DND-41 (cell line): ENCODE measurements around the gene COL25A1.

Source experiments
- ATAC-seq: fragments of 200-7000 bp; cut with Tn5 transposase; 3 replicates; pipeline ENCODE4 v1.9.1; 2021; ENCODE audit warnings: low read depth; ENCODE audit not compliant: insufficient read depth
- DNase-seq: peaks from one replicate; pipeline ENCODE4 v3.0.0-alpha.2; 2020
- H2AFZ ChIP-seq: 2 replicates; pipeline ENCODE4 v1.6.0; 2012; ENCODE audit warnings: low read depth, low read length
- H3K27ac ChIP-seq: 2 replicates; pipeline ENCODE4 v1.5.1; 2012; ENCODE audit warnings: low read length, inconsistent platforms
- H3K27me3 ChIP-seq: fragments of 200-600 bp; sonication (generic); 2 replicates; pipeline ENCODE4 v1.6.0; 2012; ENCODE audit warnings: low read length, mild to moderate bottlenecking, inconsistent platforms; ENCODE audit not compliant: insufficient read depth, poor library complexity
- H3K36me3 ChIP-seq: 2 replicates; pipeline ENCODE4 v1.5.1; 2012; ENCODE audit warnings: low read length, inconsistent platforms; ENCODE audit not compliant: insufficient read depth
- H3K4me1 ChIP-seq: 2 replicates; pipeline ENCODE4 v1.5.1; 2012; ENCODE audit warnings: mild to moderate bottlenecking, low read length; ENCODE audit not compliant: insufficient read depth
- H3K4me2 ChIP-seq: 2 replicates; pipeline ENCODE4 v1.6.0; 2012; ENCODE audit warnings: mild to moderate bottlenecking, moderate library complexity, low read length, inconsistent platforms; ENCODE audit not compliant: insufficient read depth
- H3K4me3 ChIP-seq, 2 experiments: fragments of 200-600 bp in 1 of 2; shearing (Covaris generic) in 1 of 2; 2 replicates each; pipeline ENCODE4 v1.5.1; 2012 to 2016; ENCODE audit warnings: inconsistent platforms in 2 of 2, low read length in 2 of 2, mild to moderate bottlenecking in 2 of 2, low read depth in 1 of 2, moderate library complexity in 1 of 2
- H3K79me2 ChIP-seq: 2 replicates; pipeline ENCODE4 v1.6.0; 2012; ENCODE audit warnings: low read length, inconsistent platforms; ENCODE audit not compliant: insufficient read depth
- H3K9ac ChIP-seq: 2 replicates; pipeline ENCODE4 v1.6.0; 2012; ENCODE audit warnings: low read depth, mild to moderate bottlenecking, inconsistent platforms, low read length, moderate library complexity
- H3K9me3 ChIP-seq: 2 replicates; pipeline ENCODE4 v1.5.1; 2012; ENCODE audit warnings: low read length, moderate library complexity, mild to moderate bottlenecking, inconsistent platforms; ENCODE audit not compliant: insufficient read depth, severe bottlenecking
- H4K20me1 ChIP-seq: 2 replicates; pipeline ENCODE4 v1.6.0; 2012; ENCODE audit warnings: low read length; ENCODE audit not compliant: insufficient read depth
- EZH2 ChIP-seq: IDR thresholded peaks from 3 replicates; pipeline ENCODE4 v1.6.1; 2012; ENCODE audit warnings: borderline replicate concordance, low read depth, mild to moderate bottlenecking, moderate library complexity, low read length, inconsistent platforms; ENCODE audit not compliant: severe bottlenecking
- TF ChIP-seq, protein P1 (sequence below): IDR thresholded peaks from 2 replicates; pipeline ENCODE4 v1.5.1; 2012; ENCODE audit warnings: borderline replicate concordance, low read length, moderate library complexity, mild to moderate bottlenecking; ENCODE audit not compliant: poor library complexity, severe bottlenecking; ENCODE audit errors: extremely low read depth

COL25A1 gene

DNA sequence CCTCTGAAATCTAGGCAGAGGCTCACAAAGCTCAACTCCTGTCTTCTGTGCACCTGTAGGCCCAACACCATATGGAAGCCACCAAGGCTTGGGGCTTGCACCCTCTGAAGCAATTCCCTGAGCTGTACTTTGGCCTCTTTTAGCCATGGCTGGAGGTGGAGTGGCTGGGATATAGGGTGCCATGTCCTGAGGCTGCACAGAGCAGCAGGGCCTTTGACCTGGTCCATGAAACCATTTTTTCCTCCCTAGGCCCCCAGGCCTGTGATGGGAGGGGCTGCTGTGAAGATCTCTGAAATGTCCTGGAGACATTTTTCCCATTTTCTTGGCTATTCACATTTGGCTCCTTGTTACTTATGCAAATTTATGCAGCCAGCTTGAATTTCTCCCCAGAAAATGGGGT is 20.9 kb upstream of the COL25A1 start:
- DNase-seq (no peak), ATAC-seq (no peak)
- Histone ChIP-seq H3K9me3 (peaks cover 16% of the 10 kb centered on the region), H3K27ac (no peak overlapping the region), H3K79me2 (no peaks in the 10 kb centered on the region), H3K27me3 (no peaks in the 10 kb centered on the region), H4K20me1 (no peaks in the 10 kb centered on the region), H3K4me1 (no peaks in the 10 kb centered on the region), H3K4me3 (no peak overlapping the region), H3K4me2 (no peak overlapping the region), H2AFZ (no peak overlapping the region), H3K36me3 (no peaks in the 10 kb centered on the region), H3K9ac (no peak overlapping the region)
- TF ChIP-seq, protein P1, sequence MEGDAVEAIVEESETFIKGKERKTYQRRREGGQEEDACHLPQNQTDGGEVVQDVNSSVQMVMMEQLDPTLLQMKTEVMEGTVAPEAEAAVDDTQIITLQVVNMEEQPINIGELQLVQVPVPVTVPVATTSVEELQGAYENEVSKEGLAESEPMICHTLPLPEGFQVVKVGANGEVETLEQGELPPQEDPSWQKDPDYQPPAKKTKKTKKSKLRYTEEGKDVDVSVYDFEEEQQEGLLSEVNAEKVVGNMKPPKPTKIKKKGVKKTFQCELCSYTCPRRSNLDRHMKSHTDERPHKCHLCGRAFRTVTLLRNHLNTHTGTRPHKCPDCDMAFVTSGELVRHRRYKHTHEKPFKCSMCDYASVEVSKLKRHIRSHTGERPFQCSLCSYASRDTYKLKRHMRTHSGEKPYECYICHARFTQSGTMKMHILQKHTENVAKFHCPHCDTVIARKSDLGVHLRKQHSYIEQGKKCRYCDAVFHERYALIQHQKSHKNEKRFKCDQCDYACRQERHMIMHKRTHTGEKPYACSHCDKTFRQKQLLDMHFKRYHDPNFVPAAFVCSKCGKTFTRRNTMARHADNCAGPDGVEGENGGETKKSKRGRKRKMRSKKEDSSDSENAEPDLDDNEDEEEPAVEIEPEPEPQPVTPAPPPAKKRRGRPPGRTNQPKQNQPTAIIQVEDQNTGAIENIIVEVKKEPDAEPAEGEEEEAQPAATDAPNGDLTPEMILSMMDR = no peak
- TF ChIP-seq EZH2 = no peak

DNA sequence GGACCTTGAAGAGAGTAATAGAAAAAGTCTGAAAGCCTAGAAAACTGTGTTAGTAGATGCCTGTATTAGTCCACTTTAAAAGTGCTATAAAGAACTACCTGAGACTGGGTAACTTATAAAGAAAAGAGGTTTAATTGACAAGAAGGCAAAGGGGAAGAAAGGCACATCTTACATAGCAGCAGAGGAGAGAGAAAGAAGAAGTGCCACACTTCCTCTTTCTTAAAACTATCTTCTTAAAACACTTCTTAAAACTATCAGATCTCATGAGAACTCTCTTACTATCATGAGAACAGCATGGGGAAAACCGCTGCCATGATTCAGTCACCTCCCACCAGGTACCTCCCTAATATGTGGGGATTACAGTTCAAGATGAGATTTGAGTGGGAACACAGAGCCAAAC is 18.8 kb upstream of the COL25A1 start:
- Histone ChIP-seq H3K36me3 (no peaks in the 10 kb centered on the region), H3K27ac (no peak overlapping the region), H3K9me3 (peaks cover 16% of the 10 kb centered on the region), H3K9ac (no peak overlapping the region), H3K4me1 (no peaks in the 10 kb centered on the region), H3K4me3 (no peak overlapping the region), H4K20me1 (no peaks in the 10 kb centered on the region), H2AFZ (no peak overlapping the region), H3K79me2 (no peaks in the 10 kb centered on the region), H3K27me3 (no peaks in the 10 kb centered on the region), H3K4me2 (no peak overlapping the region)
- ATAC-seq (no peak), DNase-seq (no peak)
- TF ChIP-seq EZH2 = no peak
- TF ChIP-seq, protein P1 = no peak

DNA sequence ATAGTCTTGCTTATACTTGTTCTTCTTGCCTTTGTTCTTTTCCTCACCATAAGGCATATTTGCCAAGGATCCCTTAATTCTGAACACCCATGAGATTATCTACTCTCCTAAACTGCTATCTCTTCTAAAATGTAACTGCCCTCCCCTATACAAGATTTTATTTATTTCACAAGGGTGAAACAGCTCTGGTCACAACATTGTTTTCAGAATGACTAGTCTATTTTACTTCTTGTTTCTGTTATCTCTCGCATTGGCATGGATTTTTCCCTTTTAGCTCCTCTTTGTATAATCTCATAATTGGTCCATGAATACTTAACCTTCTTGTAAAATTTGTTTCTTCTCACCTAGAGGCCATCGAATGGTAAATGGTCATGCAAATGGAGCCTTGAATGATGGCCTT is 17.2 kb upstream of the COL25A1 start:
- DNase-seq = no peak
- H3K79me2 ChIP-seq = no peaks in the 10 kb centered on the region
- H2AFZ ChIP-seq = no peak overlapping the region
- no peak overlapping the region for H3K9ac ChIP-seq
- no peaks in the 10 kb centered on the region for H4K20me1 ChIP-seq
- no peak for TF ChIP-seq EZH2
- TF ChIP-seq, protein P1 = no peak
- no peaks in the 10 kb centered on the region for H3K36me3 ChIP-seq
- no peaks in the 10 kb centered on the region for H3K27me3 ChIP-seq
- no peak overlapping the region for H3K27ac ChIP-seq
- H3K4me1 ChIP-seq = no peaks in the 10 kb centered on the region
- no peak for ATAC-seq
- H3K4me3 ChIP-seq = no peak overlapping the region
- peaks cover 16% of the 10 kb centered on the region for H3K9me3 ChIP-seq
- no peak overlapping the region for H3K4me2 ChIP-seq

DNA sequence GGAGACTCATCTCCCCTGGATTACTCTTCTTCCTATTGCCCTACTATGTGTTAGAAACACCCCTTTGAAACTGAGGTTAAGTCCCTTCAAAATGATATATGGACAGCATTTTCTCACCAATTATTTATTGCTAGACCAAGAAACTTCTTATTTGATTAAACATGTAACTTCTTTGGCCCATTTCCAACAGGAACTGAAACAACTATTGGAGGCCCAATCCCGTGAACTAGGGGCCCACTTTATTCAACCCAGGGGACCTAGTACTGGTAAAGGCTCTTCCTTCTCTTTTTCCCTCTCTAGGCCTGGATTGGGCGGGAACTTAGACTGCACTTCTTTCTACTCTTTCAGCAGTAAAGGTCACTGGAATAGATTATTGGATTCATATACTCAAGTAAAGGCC is 16.7 kb upstream of the COL25A1 start:
- H3K9ac ChIP-seq = no peak overlapping the region
- TF ChIP-seq EZH2 = no peak
- TF ChIP-seq, protein P1 = no peak
- no peaks in the 10 kb centered on the region for H3K79me2 ChIP-seq
- H3K4me3 ChIP-seq = no peak overlapping the region
- no peaks in the 10 kb centered on the region for H3K36me3 ChIP-seq
- H3K27me3 ChIP-seq = no peaks in the 10 kb centered on the region
- DNase-seq (no peak), ATAC-seq (no peak)
- H3K27ac ChIP-seq = no peak overlapping the region
- H2AFZ ChIP-seq = no peak overlapping the region
- no peaks in the 10 kb centered on the region for H4K20me1 ChIP-seq
- H3K9me3 ChIP-seq = peaks cover 16% of the 10 kb centered on the region
- H3K4me1 ChIP-seq = no peaks in the 10 kb centered on the region
- H3K4me2 ChIP-seq = no peak overlapping the region
